Ovary (tissue), 9 donors: ENCODE results near the gene MYPN. TPM values are rescaled to one million over a fixed set of nuclear protein-coding genes. Genes with fewer than 3 reads are reported as not detected.

ENCODE experiments used
- DNase-seq, 5 donors: peaks; one replicate each; pipeline ENCODE4 v3.0.0-alpha.2; 2019 to 2020
- H3K27ac ChIP-seq, 2 donors: fragments of 200-600 bp; one replicate each; pipeline versions ENCODE4 v1.5.1 to v1.8.0; 2019 to 2022
- H3K27me3 ChIP-seq: fragments of 200-600 bp; one replicate; pipeline ENCODE4 v1.8.0; 2022
- H3K36me3 ChIP-seq: fragments of 200-600 bp; sonication (generic); one replicate; pipeline ENCODE4 v1.5.1; 2019
- H3K4me1 ChIP-seq: one replicate; pipeline ENCODE4 v1.8.1; 2013; ENCODE audit warnings: mild to moderate bottlenecking, moderate library complexity; ENCODE audit not compliant: insufficient read depth
- H3K4me3 ChIP-seq: fragments of 200-600 bp; sonication (generic); one replicate; pipeline ENCODE4 v1.5.1; 2017
- H3K9me3 ChIP-seq, 2 donors: fragments of 200-600 bp in 1 of 2; sonication (generic) in 1 of 2; one replicate each; pipeline versions ENCODE4 v1.5.1 to v1.8.1; 2013 to 2019; ENCODE audit warnings: mild to moderate bottlenecking in 1 of 2, moderate library complexity in 1 of 2
- CTCF ChIP-seq, 3 donors: fragments of 450-650 bp in 2 of 3; fragments of 200-600 bp in 1 of 3; IDR thresholded peaks; one replicate each; pipeline versions ENCODE4 v1.5.1 to v1.8.0; 2016 to 2022; ENCODE audit warnings: antibody characterized with exemption in 3 of 3, mild to moderate bottlenecking in 1 of 3
- EP300 ChIP-seq: sonication (generic); formaldehyde crosslinking; IDR thresholded peaks from one replicate; pipeline ENCODE4 v1.6.1; 2017; ENCODE audit warnings: antibody characterized with exemption
- POLR2A ChIP-seq: fragments of 450-650 bp; IDR thresholded peaks from one replicate; pipeline ENCODE4 v1.6.1; 2017; ENCODE audit warnings: antibody characterized with exemption, mild to moderate bottlenecking, moderate library complexity
- whole genome bisulfite sequencing, 3 donors: extraction: QIAGEN DNeasy Blood & Tissue Kit in 1 of 3; methylation state at CpG; one replicate each; pipeline versions ENCODE4 v1.1.5 to v1.1.7; 2013 to 2017; 5-methylcytosine and 5-hydroxymethylcytosine counted together
- intact Hi-C, 4 donors: fragments of 100-400 bp; cut with DNase I; formaldehyde crosslinking; loops; one replicate each; pipeline versions ENCODE4 v1.11.0 to v1.15.1; 2022 to 2023
- polyA plus RNA-seq, 2 donors: library from polyadenylated mRNA; stranded (reverse); fragments of 200-250 nt in 1 of 2; fragments of 350-450 nt in 1 of 2; fragmentation: Illumina TruSeq in 1 of 2; extraction: RNeasy Lipid Tissue Mini Kit (QIAGEN cat#74804) in 1 of 2; gene quantifications; one replicate each; pipeline ENCODE4 v1.2.3, GENCODE V29; 2013 to 2014
- total RNA-seq, 7 donors: library from RNA; depleted of rRNA in 2 of 7; stranded (reverse); fragments of >200 nt in 2 of 7; fragmentation: NEBNext Ultra II Directional in 3 of 7; extraction: Animal tissue kit (Norgen Biotek cat#: 25700) in 3 of 7; gene quantifications; one replicate each; pipeline versions ENCODE4 v1.1.0 to v1.2.4, GENCODE V29; 2016 to 2023
- donor health status: DM: no; HTN: no; CAD: no; lungs with moderate emphysema.
- donor health status: DM: no; HTN: no; CAD: no.
- donor health status: Bipolar disorder and iron deficiency.
- donor health status: DM: yes; HTN: yes; CAD: no.
- donor health status: DM: no; HTN: no; CAD: no.
- donor health status: DM: yes; HTN: yes; CAD: no.

Gene MYPN
- total and polyA plus RNA-seq, 9 donors = 0.05 to 0.18 (median 0.16) TPM; not detected in 5

GRCh38 chr10:68233046-68233445 is 123.8 kb downstream of the MYPN start:
- 83 to 86% (median 84%) methylated on average over 3 of the region's 3 CpGs for WGBS, 3 donors
- Histone ChIP-seq H3K4me3 (no peak overlapping the region), H3K36me3 (no peaks in the 10 kb centered on the region), H3K9me3 (no peaks in the 10 kb centered on the region), H3K27me3 (no peaks in the 10 kb centered on the region), H3K27ac (no peak overlapping the region), H3K4me1 (no peaks in the 10 kb centered on the region)
- intact Hi-C loops = no loop called here
- TF ChIP-seq EP300 (no peak), CTCF (IDR thresholded peaks at IDR 0.05) (no peak), POLR2A (no peak)
- DNase-seq = no peak

GRCh38 chr10:68235111-68235510 is 125.8 kb downstream of the MYPN start:
- no peaks in the 10 kb centered on the region for H3K9me3 ChIP-seq
- DNase-seq = no peak
- 61 to 82% (median 73%) methylated on average over 2 of the region's 2 CpGs for WGBS, 3 donors
- H3K36me3 ChIP-seq = no peaks in the 10 kb centered on the region
- H3K27ac ChIP-seq = no peak overlapping the region
- no peaks in the 10 kb centered on the region for H3K4me1 ChIP-seq
- no peaks in the 10 kb centered on the region for H3K27me3 ChIP-seq
- TF ChIP-seq EP300 (no peak), POLR2A (no peak), CTCF (IDR thresholded peaks at IDR 0.05) (no peak)
- no peak overlapping the region for H3K4me3 ChIP-seq
- intact Hi-C loops = no loop called here

GRCh38 chr10:68235581-68235980 is 126.3 kb downstream of the MYPN start:
- no peaks in the 10 kb centered on the region for H3K36me3 ChIP-seq
- H3K4me3 ChIP-seq = no peak overlapping the region
- H3K27ac ChIP-seq = no peak overlapping the region
- TF ChIP-seq POLR2A (no peak), EP300 (no peak), CTCF (IDR thresholded peaks at IDR 0.05) (no peak)
- no peak for DNase-seq
- no peaks in the 10 kb centered on the region for H3K9me3 ChIP-seq
- H3K4me1 ChIP-seq = no peaks in the 10 kb centered on the region
- H3K27me3 ChIP-seq = no peaks in the 10 kb centered on the region
- intact Hi-C loops = no loop called here

- no peak overlapping the region for H3K27ac ChIP-seq
- TF ChIP-seq POLR2A (no peak), CTCF (IDR thresholded peaks at IDR 0.05) (no peak), EP300 (no peak)
- no peaks in the 10 kb centered on the region for H3K9me3 ChIP-seq
- no peaks in the 10 kb centered on the region for H3K4me1 ChIP-seq
- H3K36me3 ChIP-seq = no peaks in the 10 kb centered on the region
- DNase-seq = no peak
- intact Hi-C loops = no loop called here
- 89 to 92% (median 92%) methylated on average over 3 of the region's 3 CpGs for WGBS, 3 donors
- H3K4me3 ChIP-seq = no peak overlapping the region
- H3K27me3 ChIP-seq = no peaks in the 10 kb centered on the region
Measured at GRCh38 chr10:68237173-68237572, 127.9 kb downstream of the MYPN start.

GRCh38 chr10:68238371-68238770 is 129.1 kb downstream of the MYPN start:
- Histone ChIP-seq H3K36me3 (no peaks in the 10 kb centered on the region), H3K27me3 (no peaks in the 10 kb centered on the region), H3K4me3 (no peak overlapping the region), H3K4me1 (no peaks in the 10 kb centered on the region), H3K9me3 (no peaks in the 10 kb centered on the region), H3K27ac (no peak overlapping the region)
- no peak for TF ChIP-seq CTCF (IDR thresholded peaks at IDR 0.05)
- TF ChIP-seq EP300 = no peak
- intact Hi-C loops = no loop called here
- 89 to 93% (median 93%) methylated on average over 6 of the region's 6 CpGs for WGBS, 3 donors
- no peak for DNase-seq
